ENCODE data around the gene TMEM120A. TPM values are rescaled to one million over a fixed set of nuclear protein-coding genes. Genes with fewer than 3 reads are reported as not detected.
A peak's percentile ranks its signal among the peaks of the same experiment; 100 is the strongest.

TMEM120A gene
- total RNA-seq, 6 experiments from 2014 or later = 20.8 to 104 (median 53.1) TPM

- intact Hi-C loops (cut with DNase I) = no loop called here
- DNase-seq = peak in 1 of 3 donors; percentile 64
- Histone ChIP-seq H3K4me3 (no peak overlapping the region), H3K9me3 (no peaks in the 10 kb centered on the region), H3K36me3 (peaks cover 0 to 29% (median 9%) of the 10 kb centered on the region in 4 donors), H3K27ac (peak overlapping the region; percentile 94 to 96 (median 94)), H3K4me1 (peaks cover 0 to 86% (median 31%) of the 10 kb centered on the region in 4 donors), H3K27me3 (no peaks in the 10 kb centered on the region)
- TF ChIP-seq CTCF (IDR thresholded peaks at IDR 0.05) (no peak), POLR2A (IDR thresholded peaks at IDR 0.05) (no peak)
- 66% methylated on average over 8 of the region's 8 CpGs for WGBS (ENCODE audit: insufficient coverage, low coverage, low lambda C conversion rate, missing lambda C conversion rate)
- peak; percentile 14 to 51 (median 32) for ATAC-seq
Observed at GRCh38 chr7:75946207-75946855, 48.1 kb downstream of the TMEM120A start.

DNA sequence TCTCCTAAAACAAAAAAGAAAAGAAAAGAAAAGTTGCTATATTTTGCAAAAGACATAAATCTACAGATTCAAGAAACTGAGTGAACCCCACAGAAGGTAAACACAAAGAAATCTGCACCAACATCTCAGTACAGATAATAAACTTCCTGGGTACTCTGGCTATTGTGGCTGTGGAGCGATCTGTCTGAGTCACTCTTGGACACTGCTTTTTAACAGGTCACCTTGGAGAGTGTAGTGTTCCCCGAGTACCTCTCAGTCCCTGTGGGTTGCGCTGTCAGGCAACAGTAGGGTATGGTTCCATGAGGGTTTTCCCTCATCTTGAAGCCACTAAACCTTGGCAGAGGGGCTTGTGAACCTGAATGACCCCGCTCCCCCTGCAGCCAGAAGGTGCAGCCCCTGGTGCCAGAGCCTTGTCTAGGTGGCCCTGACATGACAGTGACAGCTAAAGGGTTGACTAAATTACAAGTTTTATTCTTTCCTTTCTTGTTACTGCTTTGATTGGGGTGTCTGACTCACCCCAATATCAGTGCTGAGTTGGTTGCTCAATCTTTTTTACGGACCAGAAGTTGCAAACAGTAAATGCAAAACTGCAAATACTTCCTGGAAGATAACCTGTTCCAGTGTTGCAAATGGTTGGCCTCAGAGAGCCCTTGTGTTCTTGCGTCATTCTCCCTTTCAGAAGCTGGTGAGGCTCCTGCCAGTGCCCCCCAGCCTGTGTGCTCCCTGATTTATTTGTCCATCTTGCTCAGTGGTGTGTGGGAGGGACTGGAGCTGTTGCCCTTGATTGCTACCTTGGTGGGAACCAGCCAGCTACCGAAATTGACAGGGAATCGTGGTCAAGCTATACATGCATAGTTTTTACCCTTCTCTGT lies 48.9 kb downstream of the TMEM120A start:
- no peaks in the 10 kb centered on the region for H3K27me3 ChIP-seq
- H3K4me3 ChIP-seq = no peak overlapping the region
- intact Hi-C loops (cut with DNase I) = no loop called here
- TF ChIP-seq POLR2A (IDR thresholded peaks at IDR 0.05) = peak; percentile 26
- no peak for TF ChIP-seq CTCF (IDR thresholded peaks at IDR 0.05)
- H3K36me3 ChIP-seq = peaks cover 0 to 37% (median 9%) of the 10 kb centered on the region in 4 donors
- ATAC-seq = peak; percentile 75 to 83 (median 80)
- no peaks in the 10 kb centered on the region for H3K9me3 ChIP-seq
- DNase-seq = peak; percentile 64 to 78 (median 74)
- H3K27ac ChIP-seq = peak overlapping the region; percentile 94 to 96 (median 94)
- peaks cover 0 to 81% (median 29%) of the 10 kb centered on the region in 4 donors for H3K4me1 ChIP-seq
- 26% methylated on average over 5 of the region's 8 CpGs for WGBS (ENCODE audit: insufficient coverage, low coverage, low lambda C conversion rate, missing lambda C conversion rate)

- no peak for TF ChIP-seq CTCF (IDR thresholded peaks at IDR 0.05)
- TF ChIP-seq POLR2A (IDR thresholded peaks at IDR 0.05) = no peak
- H3K27ac ChIP-seq = peak overlapping the region; percentile 94 to 96 (median 94)
- no peak for ATAC-seq
- peaks cover 0 to 72% (median 29%) of the 10 kb centered on the region in 4 donors for H3K4me1 ChIP-seq
- H3K27me3 ChIP-seq = no peaks in the 10 kb centered on the region
- no peak for DNase-seq
- no peak overlapping the region for H3K4me3 ChIP-seq
- intact Hi-C loops (cut with DNase I) = no loop called here
- 77% methylated on average over 1 of the region's 1 CpG for WGBS (ENCODE audit: insufficient coverage, low coverage, low lambda C conversion rate, missing lambda C conversion rate)
- no peaks in the 10 kb centered on the region for H3K9me3 ChIP-seq
- H3K36me3 ChIP-seq = peaks cover 0 to 39% (median 9%) of the 10 kb centered on the region in 4 donors
Observed at GRCh38 chr7:75944507-75944906, 49.9 kb downstream of the TMEM120A start.

DNA sequence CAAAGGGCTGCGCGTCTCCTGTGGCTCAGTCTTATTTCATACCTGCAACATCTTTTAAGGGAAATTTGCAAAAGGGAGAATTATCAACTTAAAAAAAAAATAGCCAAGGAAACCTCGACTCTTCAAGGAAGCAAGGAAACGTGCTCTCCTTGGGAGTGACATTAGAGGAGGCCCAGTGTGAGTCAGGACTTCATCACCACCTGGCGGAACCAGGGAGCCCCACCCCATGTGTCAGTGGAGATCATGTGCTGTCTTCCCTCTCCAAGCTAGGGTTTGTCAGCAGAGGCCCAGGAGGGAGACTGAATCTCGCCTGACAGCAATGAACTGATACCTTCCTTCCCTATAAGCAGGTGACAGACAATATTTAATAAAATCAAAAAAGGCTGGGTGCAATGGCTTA lies 50.5 kb downstream of the TMEM120A start:
- H3K36me3 ChIP-seq = peaks cover 0 to 44% (median 11%) of the 10 kb centered on the region in 4 donors
- no peak for ATAC-seq
- H3K27ac ChIP-seq = peak overlapping the region in 2 of 3 donors; percentile 94 to 96
- H3K9me3 ChIP-seq = no peaks in the 10 kb centered on the region
- no peaks in the 10 kb centered on the region for H3K27me3 ChIP-seq
- DNase-seq = no peak
- intact Hi-C loops (cut with DNase I) = no loop called here
- TF ChIP-seq CTCF (IDR thresholded peaks at IDR 0.05) = no peak
- H3K4me1 ChIP-seq = peaks cover 0 to 66% (median 29%) of the 10 kb centered on the region in 4 donors
- WGBS (ENCODE audit: insufficient coverage, low coverage, low lambda C conversion rate, missing lambda C conversion rate) = 100% methylated on average over 2 of the region's 6 CpGs
- no peak overlapping the region for H3K4me3 ChIP-seq
